ENCODE measurements around the gene CYP4F22.
"Not testable (repeated sequence)": the region's sequence is repeated elsewhere in the genome, so short reads cannot be mapped to it uniquely, and the experiment has no call there.

The CYP4F22 gene

GRCh38 chr19:15583346-15583745 lies 75.0 kb downstream of the CYP4F22 start:
- no peak for DNase-seq

DNA sequence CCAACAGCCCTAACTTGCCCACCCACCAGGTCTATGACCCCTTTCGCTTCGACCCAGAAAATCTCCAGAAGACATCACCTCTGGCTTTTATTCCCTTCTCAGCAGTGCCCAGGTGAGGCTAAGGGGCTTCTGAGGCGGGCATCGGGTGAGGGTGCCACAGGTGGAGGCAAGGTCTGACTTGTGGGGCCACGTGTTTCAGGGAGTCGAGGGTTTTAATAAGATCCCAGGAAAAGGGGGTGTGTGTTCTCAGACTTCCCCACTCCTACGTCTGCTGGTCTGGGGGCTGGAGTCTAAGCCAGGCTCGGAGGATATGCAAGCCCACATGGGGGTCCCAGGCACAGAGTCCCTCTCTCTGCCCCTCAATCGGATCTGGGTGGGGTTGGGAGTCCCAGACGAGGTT lies 75.8 kb downstream of the CYP4F22 start:
- no peak for DNase-seq

DNA sequence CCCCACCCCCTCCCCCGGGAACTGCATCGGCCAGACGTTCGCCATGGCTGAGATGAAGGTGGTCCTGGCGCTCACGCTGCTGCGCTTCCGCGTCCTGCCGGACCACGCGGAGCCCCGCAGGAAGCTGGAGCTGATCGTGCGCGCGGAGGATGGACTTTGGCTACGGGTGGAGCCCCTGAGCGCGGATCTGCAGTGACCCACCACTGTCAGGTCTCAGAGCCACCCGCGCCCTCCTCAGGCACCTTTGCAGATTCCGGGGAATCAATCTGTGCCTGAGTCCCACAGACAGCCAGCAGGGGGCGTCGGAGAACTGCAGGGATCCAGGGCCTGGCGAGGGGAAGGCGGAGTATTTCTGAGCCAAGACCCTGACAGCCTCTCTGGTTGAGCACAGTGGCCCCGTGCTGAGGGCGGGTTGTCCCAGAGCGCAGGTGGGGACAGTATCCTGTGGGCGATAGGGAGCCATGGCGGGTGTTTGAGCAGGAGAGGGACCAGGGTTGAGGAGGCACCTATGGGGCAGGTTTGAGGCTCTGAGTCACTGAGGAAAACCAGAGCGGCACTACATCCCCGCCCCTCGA lies 76.3 kb downstream of the CYP4F22 start:
- no peak for DNase-seq

DNA sequence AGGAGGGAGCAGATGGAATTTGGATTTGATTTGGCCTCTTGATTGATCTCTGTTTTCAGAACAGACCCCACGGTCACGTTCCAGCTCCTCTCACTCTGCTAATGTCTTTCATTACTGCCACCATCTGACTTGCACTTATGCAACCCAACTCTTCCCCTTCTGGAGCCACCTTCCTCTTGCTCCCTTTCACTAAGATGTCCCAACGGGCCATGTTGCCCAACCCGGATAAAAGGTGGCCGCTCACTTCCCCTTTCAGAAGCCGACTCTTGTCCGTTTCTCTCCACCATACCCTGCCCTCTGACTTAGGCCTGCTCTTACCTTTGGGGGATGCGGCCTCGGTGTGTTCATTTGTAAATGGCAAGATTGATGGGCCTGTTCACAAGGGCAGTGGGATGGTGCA lies 79.3 kb downstream of the CYP4F22 start:
- DNase-seq = no peak

DNA sequence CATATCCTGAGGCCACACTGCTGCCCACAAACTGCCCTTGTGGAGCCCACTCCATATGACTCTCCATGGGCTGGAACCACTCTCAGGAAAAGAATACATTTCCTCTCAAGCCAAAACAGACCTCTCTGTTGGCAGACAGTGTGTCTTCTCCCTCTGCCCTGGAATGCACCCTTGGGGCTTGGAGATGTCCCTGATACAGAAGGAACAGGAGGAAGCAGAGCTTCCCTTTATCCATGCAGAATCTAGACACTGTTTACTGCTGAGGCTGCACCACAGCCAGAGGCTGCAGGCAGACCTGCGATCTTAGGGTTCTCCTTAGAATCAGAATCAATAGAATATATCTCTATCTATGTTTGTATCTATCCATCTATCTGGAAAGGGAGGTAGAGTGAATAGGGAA lies 79.9 kb downstream of the CYP4F22 start:
- DNase-seq = no peak

GRCh38 chr19:15589760-15590451 lies 81.6 kb downstream of the CYP4F22 start:
- DNase-seq = no peak

DNA sequence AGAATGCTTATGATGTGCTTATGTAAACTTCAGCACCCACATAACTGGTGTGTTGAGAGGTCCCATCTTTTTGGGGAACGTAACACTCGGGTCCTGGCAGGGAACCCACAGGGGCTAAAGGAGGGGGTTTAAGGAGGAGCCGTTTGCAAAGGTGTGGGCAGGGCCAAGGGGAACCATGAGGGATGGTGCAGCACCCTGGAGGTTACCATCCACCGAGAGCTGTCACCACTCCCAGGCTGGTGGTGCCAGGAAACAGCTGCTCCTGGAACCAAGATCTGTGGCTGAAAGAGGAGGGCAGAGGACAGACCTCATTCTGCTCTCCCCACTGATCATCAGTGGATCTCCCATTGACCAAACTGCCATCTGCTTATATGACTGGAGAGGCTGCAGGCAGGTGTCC lies 83.5 kb downstream of the CYP4F22 start:
- DNase-seq = no peak

- not testable (repeated sequence) for DNase-seq
These were observed 84.2 kb downstream of the CYP4F22 start for GRCh38 chr19:15592506-15592905.

- DNase-seq = not testable (repeated sequence)
These were observed 85.4 kb downstream of the CYP4F22 start for GRCh38 chr19:15593766-15594165.

DNA sequence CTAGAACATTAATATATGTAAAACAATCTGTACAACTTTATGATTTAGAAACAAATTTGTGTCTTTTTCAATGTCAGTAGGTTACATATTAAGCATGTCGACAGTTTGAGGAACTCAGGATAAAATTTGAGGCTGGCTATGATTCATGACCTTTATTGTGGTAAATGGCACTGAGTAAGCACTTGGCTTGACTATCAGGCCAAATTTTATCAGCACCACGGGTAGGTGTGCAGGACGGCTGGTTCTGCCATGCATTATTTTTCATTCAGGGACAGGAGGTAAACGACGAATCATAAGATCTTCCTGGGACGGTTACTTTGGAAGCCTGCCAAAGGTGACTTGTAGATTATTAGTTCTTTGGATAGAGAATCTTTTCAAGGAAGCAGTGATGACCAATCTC lies 86.7 kb downstream of the CYP4F22 start:
- DNase-seq = no peak

All from DMS79 (cell line).